Mesenchymal stem cell (in vitro differentiated cells and primary cell): ENCODE results near the gene MARK1.
A peak's percentile ranks its signal among the peaks of the same experiment; 100 is the strongest.
"Not testable (repeated sequence)": the region's sequence is repeated elsewhere in the genome, so short reads cannot be mapped to it uniquely, and the experiment has no call there.

Experiments used
- DNase-seq: peaks from one replicate; pipeline ENCODE4 v3.0.0-alpha.2; 2013
- H2AFZ ChIP-seq: one replicate; pipeline ENCODE4 v1.6.1; 2013; ENCODE audit warnings: low read depth, mild to moderate bottlenecking, control low read depth, inconsistent platforms, low read length, moderate library complexity
- H2AK5ac ChIP-seq: 2 replicates; pipeline ENCODE4 v1.6.1; 2013; ENCODE audit warnings: low read length, moderate library complexity, mild to moderate bottlenecking, inconsistent platforms; ENCODE audit not compliant: severe bottlenecking
- H2BK120ac ChIP-seq: one replicate; pipeline ENCODE4 v1.6.1; 2013; ENCODE audit warnings: low read depth, mild to moderate bottlenecking, inconsistent platforms, low read length, moderate library complexity
- H2BK12ac ChIP-seq, 2 experiments: one replicate each; pipeline ENCODE4 v1.6.1; 2013; ENCODE audit warnings: inconsistent platforms in 2 of 2, low read length in 2 of 2, mild to moderate bottlenecking in 2 of 2, moderate library complexity in 2 of 2, control low read depth in 1 of 2
- H2BK15ac ChIP-seq: one replicate; pipeline ENCODE4 v1.6.1; 2013; ENCODE audit warnings: mild to moderate bottlenecking, low read depth, inconsistent platforms; ENCODE audit not compliant: poor library complexity, severe bottlenecking
- H2BK5ac ChIP-seq: 2 replicates; pipeline ENCODE4 v1.6.1; 2013; ENCODE audit warnings: low read depth, mild to moderate bottlenecking, low read length, control low read depth, inconsistent platforms; ENCODE audit not compliant: poor library complexity, severe bottlenecking
- H3K14ac ChIP-seq, 2 experiments: one replicate each; pipeline ENCODE4 v1.6.1; 2013; ENCODE audit warnings: inconsistent platforms in 2 of 2, low read length in 2 of 2, control low read depth in 1 of 2, mild to moderate bottlenecking in 1 of 2, moderate library complexity in 1 of 2
- H3K18ac ChIP-seq, 2 experiments: one replicate each; pipeline ENCODE4 v1.6.1; 2013; ENCODE audit warnings: inconsistent platforms in 2 of 2, low read length in 2 of 2, control low read depth in 1 of 2, low read depth in 1 of 2, mild to moderate bottlenecking in 1 of 2
- H3K23ac ChIP-seq, 2 experiments: one replicate each; pipeline ENCODE4 v1.6.1; 2013; ENCODE audit warnings: inconsistent platforms in 2 of 2, low read length in 2 of 2, mild to moderate bottlenecking in 2 of 2, moderate library complexity in 2 of 2, control low read depth in 1 of 2
- H3K27ac ChIP-seq: 2 replicates; pipeline ENCODE4 v1.5.1; 2013; ENCODE audit warnings: mild to moderate bottlenecking, moderate library complexity, low read length, control low read depth, inconsistent platforms; ENCODE audit not compliant: poor library complexity, severe bottlenecking
- H3K27me3 ChIP-seq, 2 experiments: 2 replicates each; pipeline versions ENCODE4 v1.6.1 to v1.7.0; 2013; ENCODE audit warnings: low read length in 2 of 2, mild to moderate bottlenecking in 2 of 2, moderate library complexity in 2 of 2, control low read depth in 1 of 2, inconsistent platforms in 1 of 2; ENCODE audit not compliant: control insufficient read depth in 1 of 2, insufficient read depth in 1 of 2
- H3K36me3 ChIP-seq, 2 experiments: 2 replicates each; pipeline versions ENCODE4 v1.6.1 to v1.7.0; 2013; ENCODE audit warnings: low read length in 2 of 2, control low read depth in 1 of 2, inconsistent platforms in 1 of 2, low read depth in 1 of 2, mild to moderate bottlenecking in 1 of 2; ENCODE audit not compliant: insufficient read depth in 2 of 2, control insufficient read depth in 1 of 2
- H3K4ac ChIP-seq, 2 experiments: one replicate each; pipeline ENCODE4 v1.6.1; 2013; ENCODE audit warnings: inconsistent platforms in 2 of 2, low read length in 2 of 2, mild to moderate bottlenecking in 2 of 2, moderate library complexity in 2 of 2, control low read depth in 1 of 2, low read depth in 1 of 2
- H3K4me1 ChIP-seq: 2 replicates; pipeline ENCODE4 v1.6.1; 2013; ENCODE audit warnings: low read depth, low read length, control low read depth; ENCODE audit not compliant: control insufficient read depth, insufficient read depth
- H3K4me2 ChIP-seq: 2 replicates; pipeline ENCODE4 v1.6.1; 2013; ENCODE audit warnings: low read length, mild to moderate bottlenecking, inconsistent platforms; ENCODE audit not compliant: poor library complexity, severe bottlenecking
- H3K4me3 ChIP-seq, 2 experiments: 2 replicates each; pipeline versions ENCODE4 v1.5.1 to v1.7.0; 2013; ENCODE audit warnings: low read length in 2 of 2, mild to moderate bottlenecking in 2 of 2, control low read depth in 1 of 2, low read depth in 1 of 2; ENCODE audit not compliant: insufficient read depth in 1 of 2
- H3K79me1 ChIP-seq: replicated peaks from 2 replicates; pipeline ENCODE4 v1.6.1; 2013; ENCODE audit warnings: mild to moderate bottlenecking, control low read depth, low read length, inconsistent platforms; ENCODE audit not compliant: poor library complexity, severe bottlenecking
- H3K9ac ChIP-seq: 2 replicates; pipeline ENCODE4 v1.7.0; 2013; ENCODE audit warnings: mild to moderate bottlenecking, low read length, moderate library complexity
- H3K9me3 ChIP-seq: 2 replicates; pipeline ENCODE4 v1.7.0; 2013; ENCODE audit warnings: mild to moderate bottlenecking, low read length; ENCODE audit not compliant: control insufficient read depth
- H4K8ac ChIP-seq: one replicate; pipeline ENCODE4 v1.6.1; 2013; ENCODE audit warnings: inconsistent platforms, mild to moderate bottlenecking, low read length, moderate library complexity
- H4K91ac ChIP-seq: one replicate; pipeline ENCODE4 v1.6.1; 2013; ENCODE audit warnings: mild to moderate bottlenecking, low read length, inconsistent platforms
- WGBS: methylation state at CpG from one replicate; pipeline ENCODE4 v1.1.7; 2013; ENCODE audit warnings: mixed read lengths; 5-methylcytosine and 5-hydroxymethylcytosine counted together

The MARK1 gene

DNA sequence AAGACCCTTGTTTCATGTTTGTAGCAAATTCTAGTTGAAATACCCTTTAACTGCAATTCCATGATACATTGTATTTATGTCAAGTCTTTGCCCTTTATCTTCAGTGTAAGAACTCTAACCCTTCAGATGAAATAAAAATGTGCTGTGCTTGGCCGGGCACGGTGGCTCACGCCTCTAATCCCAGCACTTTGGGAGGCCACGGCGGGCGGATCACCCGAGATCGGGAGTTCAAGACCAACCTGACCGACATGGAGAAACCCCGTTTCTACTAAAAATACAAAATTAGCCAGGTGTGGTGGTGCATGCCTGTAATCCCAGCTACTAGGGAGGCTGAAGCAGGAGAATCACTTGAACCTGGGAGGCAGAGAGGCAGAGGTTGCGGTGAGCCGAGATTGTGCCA is 155.8 kb downstream of the MARK1 start:
- H3K27me3 ChIP-seq, H3K36me3 ChIP-seq, H3K4me1 ChIP-seq, H3K9ac ChIP-seq, H2BK5ac ChIP-seq, H3K27ac ChIP-seq, H2BK15ac ChIP-seq, H3K9me3 ChIP-seq, H2AFZ ChIP-seq, H3K14ac ChIP-seq, H4K91ac ChIP-seq, DNase-seq, H2AK5ac ChIP-seq, H3K4me2 ChIP-seq, H3K79me1 ChIP-seq, H3K18ac ChIP-seq, H3K23ac ChIP-seq, H2BK120ac ChIP-seq, H3K4me3 ChIP-seq, H4K8ac ChIP-seq, H3K4ac ChIP-seq, H2BK12ac ChIP-seq: not testable (repeated sequence)
- 95% methylated on average over 11 of the region's 12 CpGs for WGBS

DNA sequence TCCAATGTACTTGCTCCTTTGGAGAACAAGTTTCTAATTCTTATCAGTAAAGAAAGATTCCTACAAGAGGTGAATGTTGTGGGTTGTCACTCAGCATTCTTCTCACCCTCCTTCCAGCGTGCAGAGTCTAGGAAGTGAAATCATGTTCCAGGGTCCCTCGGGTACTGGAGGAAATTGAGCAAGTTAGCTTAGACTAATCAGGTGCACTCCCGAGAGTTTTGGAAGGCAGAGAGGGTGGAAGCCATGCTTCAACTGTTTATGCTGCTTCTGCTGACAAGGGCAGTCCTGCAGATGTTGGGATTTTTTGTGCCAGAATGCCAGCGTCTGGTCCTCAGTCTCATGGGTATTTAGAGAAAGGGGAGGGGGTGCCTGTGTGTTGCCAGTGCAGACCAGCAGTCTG is 157.0 kb downstream of the MARK1 start:
- H3K79me1 ChIP-seq = peaks cover 2% of the 10 kb centered on the region
- no peaks in the 10 kb centered on the region for H3K36me3 ChIP-seq
- no peak overlapping the region for H2AFZ ChIP-seq
- no peak overlapping the region for H3K18ac ChIP-seq
- no peak overlapping the region for H2BK12ac ChIP-seq
- no peak overlapping the region for H2AK5ac ChIP-seq
- H4K91ac ChIP-seq = no peak overlapping the region
- no peak overlapping the region for H2BK120ac ChIP-seq
- DNase-seq = no peak
- peaks cover 0 to 8% of the 10 kb centered on the region in 2 experiments for H3K27me3 ChIP-seq
- H3K27ac ChIP-seq = no peak overlapping the region
- peaks cover 5% of the 10 kb centered on the region for H3K4me1 ChIP-seq
- no peak overlapping the region for H3K14ac ChIP-seq
- H2BK5ac ChIP-seq = no peak overlapping the region
- no peak overlapping the region for H3K4ac ChIP-seq
- no peak overlapping the region for H3K4me3 ChIP-seq
- H2BK15ac ChIP-seq = no peak overlapping the region
- H4K8ac ChIP-seq = no peak overlapping the region
- no peaks in the 10 kb centered on the region for H3K9me3 ChIP-seq
- 73% methylated on average over 4 of the region's 4 CpGs for WGBS
- H3K4me2 ChIP-seq = no peak overlapping the region
- peak overlapping the region in 1 of 2 experiments; percentile 83 for H3K23ac ChIP-seq
- no peak overlapping the region for H3K9ac ChIP-seq

DNA sequence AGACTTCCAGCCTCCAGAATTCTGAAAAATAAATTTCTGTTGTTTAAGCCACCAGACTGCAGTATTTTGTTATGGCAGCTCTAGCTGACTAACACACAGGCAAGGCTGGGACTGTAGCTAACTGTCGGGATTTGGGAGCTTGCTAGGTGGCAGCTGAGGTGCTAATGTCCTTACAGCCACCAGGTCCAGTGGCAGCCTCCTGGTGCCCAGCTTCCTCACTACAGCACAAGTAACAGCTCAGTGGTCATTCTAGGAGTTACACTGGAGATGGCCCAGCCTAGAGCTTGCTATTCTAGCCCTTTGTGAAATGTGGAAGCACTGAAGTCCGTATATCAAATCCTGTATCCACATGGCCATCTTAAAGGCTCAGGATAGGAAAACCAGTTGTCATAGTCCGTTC is 157.9 kb downstream of the MARK1 start:
- H4K8ac ChIP-seq = no peak overlapping the region
- WGBS = 83% methylated on average over 3 of the region's 3 CpGs

DNA sequence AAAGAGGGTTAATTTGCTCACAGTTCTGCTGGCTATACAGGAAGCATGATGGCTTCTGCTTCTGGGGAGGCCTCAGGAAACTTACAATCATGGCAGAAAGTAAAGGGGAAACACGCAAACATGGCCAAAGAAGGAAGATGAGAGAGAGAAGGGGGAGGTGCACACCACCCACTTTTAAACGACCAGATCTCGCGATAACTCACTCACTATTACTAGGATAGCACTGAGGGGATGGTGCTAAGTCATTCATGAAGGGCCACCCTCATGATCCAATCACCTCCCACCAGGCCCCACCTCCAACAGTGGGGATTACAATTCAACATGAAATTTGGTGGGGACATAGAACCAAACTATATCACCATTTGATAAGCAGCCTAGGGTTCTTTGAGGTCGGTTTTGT is 159.9 kb downstream of the MARK1 start:
- H3K4ac ChIP-seq = no peak overlapping the region
- 100% methylated on average over 1 of the region's 5 CpGs for WGBS

More for the DNA sequence above, 157.9 kb downstream of the MARK1 start:
- no peak overlapping the region for H2BK15ac ChIP-seq
- no peak overlapping the region for H3K4ac ChIP-seq
- H3K27ac ChIP-seq = no peak overlapping the region
- no peak overlapping the region for H2BK12ac ChIP-seq
- H3K14ac ChIP-seq = no peak overlapping the region
- no peaks in the 10 kb centered on the region for H3K9me3 ChIP-seq
- no peak overlapping the region for H4K91ac ChIP-seq
- H3K4me2 ChIP-seq = no peak overlapping the region
- H3K36me3 ChIP-seq = no peaks in the 10 kb centered on the region
- peaks cover 6% of the 10 kb centered on the region for H3K79me1 ChIP-seq
- no peak overlapping the region for H2BK5ac ChIP-seq
- no peak overlapping the region for H3K9ac ChIP-seq
- no peak overlapping the region for H3K18ac ChIP-seq
- H2BK120ac ChIP-seq = no peak overlapping the region
- no peak for DNase-seq
- H3K23ac ChIP-seq = no peak overlapping the region
- H2AFZ ChIP-seq = no peak overlapping the region
- H3K4me3 ChIP-seq = no peak overlapping the region
- H3K27me3 ChIP-seq = peaks cover 0 to 15% of the 10 kb centered on the region in 2 experiments
- H3K4me1 ChIP-seq = peaks cover 9% of the 10 kb centered on the region
- no peak overlapping the region for H2AK5ac ChIP-seq

More for the DNA sequence above, 159.9 kb downstream of the MARK1 start:
- H3K27ac ChIP-seq = no peak overlapping the region
- peaks cover 0 to 34% of the 10 kb centered on the region in 2 experiments for H3K27me3 ChIP-seq
- H4K8ac ChIP-seq = no peak overlapping the region
- H3K18ac ChIP-seq = no peak overlapping the region
- no peak overlapping the region for H3K4me2 ChIP-seq
- H3K4me1 ChIP-seq = peaks cover 10% of the 10 kb centered on the region
- no peaks in the 10 kb centered on the region for H3K36me3 ChIP-seq
- H2BK15ac ChIP-seq = no peak overlapping the region
- no peak overlapping the region for H3K9ac ChIP-seq
- H2BK120ac ChIP-seq = no peak overlapping the region
- H3K79me1 ChIP-seq = peaks cover 6% of the 10 kb centered on the region
- H3K14ac ChIP-seq = no peak overlapping the region
- no peak overlapping the region for H2BK12ac ChIP-seq
- no peak overlapping the region for H2AK5ac ChIP-seq
- no peak overlapping the region for H4K91ac ChIP-seq
- H2BK5ac ChIP-seq = no peak overlapping the region
- H3K23ac ChIP-seq = no peak overlapping the region
- no peak overlapping the region for H2AFZ ChIP-seq
- no peaks in the 10 kb centered on the region for H3K9me3 ChIP-seq
- no peak overlapping the region for H3K4me3 ChIP-seq
- no peak for DNase-seq
